ENCODE measurements around the gene EIF5B.

DNA sequence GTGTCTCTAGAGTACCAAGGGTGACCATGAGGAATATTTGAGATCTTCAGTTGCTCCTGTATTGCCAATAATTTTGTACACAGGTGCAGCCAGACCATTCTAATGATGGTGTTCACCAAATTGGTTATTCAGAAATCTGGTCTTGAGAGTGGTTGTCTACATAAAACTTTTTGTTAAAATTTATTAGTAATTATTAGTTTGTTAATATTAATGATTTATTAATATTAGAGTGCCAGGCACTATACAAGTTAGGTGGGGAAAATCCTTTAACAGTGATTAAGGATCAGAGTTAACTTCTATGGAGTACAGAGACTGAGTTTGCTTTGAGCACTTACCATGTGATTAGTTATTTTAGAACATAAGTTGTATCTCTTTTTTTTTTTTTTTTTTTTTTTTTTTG is 9.0 kb downstream of the EIF5B start:
- TF ChIP-seq, protein P1, sequence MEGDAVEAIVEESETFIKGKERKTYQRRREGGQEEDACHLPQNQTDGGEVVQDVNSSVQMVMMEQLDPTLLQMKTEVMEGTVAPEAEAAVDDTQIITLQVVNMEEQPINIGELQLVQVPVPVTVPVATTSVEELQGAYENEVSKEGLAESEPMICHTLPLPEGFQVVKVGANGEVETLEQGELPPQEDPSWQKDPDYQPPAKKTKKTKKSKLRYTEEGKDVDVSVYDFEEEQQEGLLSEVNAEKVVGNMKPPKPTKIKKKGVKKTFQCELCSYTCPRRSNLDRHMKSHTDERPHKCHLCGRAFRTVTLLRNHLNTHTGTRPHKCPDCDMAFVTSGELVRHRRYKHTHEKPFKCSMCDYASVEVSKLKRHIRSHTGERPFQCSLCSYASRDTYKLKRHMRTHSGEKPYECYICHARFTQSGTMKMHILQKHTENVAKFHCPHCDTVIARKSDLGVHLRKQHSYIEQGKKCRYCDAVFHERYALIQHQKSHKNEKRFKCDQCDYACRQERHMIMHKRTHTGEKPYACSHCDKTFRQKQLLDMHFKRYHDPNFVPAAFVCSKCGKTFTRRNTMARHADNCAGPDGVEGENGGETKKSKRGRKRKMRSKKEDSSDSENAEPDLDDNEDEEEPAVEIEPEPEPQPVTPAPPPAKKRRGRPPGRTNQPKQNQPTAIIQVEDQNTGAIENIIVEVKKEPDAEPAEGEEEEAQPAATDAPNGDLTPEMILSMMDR (IDR thresholded peaks at IDR 0.05): no peak
- no peak for TF ChIP-seq POLR2A (IDR thresholded peaks at IDR 0.05)

Measured in esophagus squamous epithelium (tissue), 4 donors.